ENCODE data around the gene COA8. TPM values are rescaled to one million over a fixed set of nuclear protein-coding genes. Genes with fewer than 3 reads are reported as not detected.

The COA8 gene
- polyA plus RNA-seq, 1 of the 3 experiments (the other 2 are of a cell fraction), result 25.2 TPM

- TF ChIP-seq IRF3 (IDR thresholded peaks at IDR 0.05; ENCODE audit: low read depth, low read length), result no peak
- no peak for TF ChIP-seq RAD21 (IDR thresholded peaks at IDR 0.05; ENCODE audit: low read length)
- TF ChIP-seq MAX (IDR thresholded peaks at IDR 0.05; ENCODE audit: low read depth), result no peak
- TF ChIP-seq RCOR1 (IDR thresholded peaks at IDR 0.05; ENCODE audit: low read length), result no peak
- no peak for TF ChIP-seq TCF12 (IDR thresholded peaks at IDR 0.05)
Observed at GRCh38 chr14:103516426-103517173, 46.2 kb upstream of the COA8 start (continued).

GRCh38 chr14:103517174-103517566 is 45.6 kb upstream of the COA8 start:
- Histone ChIP-seq H3F3A (replicated peaks; ENCODE audit: insufficient read depth) (peaks cover 25% of the 10 kb centered on the region), H3K4me1 (ENCODE audit: control insufficient read depth in 1 of 2, insufficient read depth in 2 of 2, low read depth in 1 of 2, low read length in 1 of 2) (peaks cover 3 to 24% of the 10 kb centered on the region in 2 experiments; a peak in 1 of 4 replicates), H3K27ac (ENCODE audit: low read depth in 2 of 2, low read length in 1 of 2) (no peak overlapping the region), H3K36me3 (replicated peaks in 1 of 2; ENCODE audit: control insufficient read depth in 1 of 2, insufficient read depth in 2 of 2, low read length in 1 of 2) (peaks cover 0 to 4% of the 10 kb centered on the region in 2 experiments), H3K4me3 (ENCODE audit: low read depth in 2 of 2, low read length in 1 of 2) (no peak overlapping the region), H3K79me2 (ENCODE audit: insufficient read depth) (no peaks in the 10 kb centered on the region), H3K27me3 (ENCODE audit: insufficient read depth) (peaks cover 8% of the 10 kb centered on the region; the same call in 1 of the 2 replicates), H3K9me2 (no peaks in the 10 kb centered on the region), H3K9ac (no peak overlapping the region), H3K9me3 (no peaks in the 10 kb centered on the region), H4K20me1 (ENCODE audit: insufficient read depth) (peaks cover 5% of the 10 kb centered on the region; the same call in 1 of the 2 replicates), H2AFZ (ENCODE audit: low read depth) (no peak overlapping the region), H3K4me2 (no peak overlapping the region)
- DNase-seq, result no peak
- CTCF ChIA-PET, result interaction anchor here (3.9 to 9.6 kb wide), 4 partner anchors 13 to 33 kb away, joined by 52 to 194 read pairs (median 70); partner anchors contain the start of gene TRMT61A
- TF ChIP-seq JUND (IDR thresholded peaks at IDR 0.05), result no peak
- no peak for TF ChIP-seq IRF3 (IDR thresholded peaks at IDR 0.05; ENCODE audit: low read depth, low read length)
- TF ChIP-seq ELF1 (IDR thresholded peaks at IDR 0.05), result no peak
- TF ChIP-seq EP300 (IDR thresholded peaks at IDR 0.05; ENCODE audit: borderline replicate concordance in 1 of 2, low read depth in 1 of 2, low read length in 1 of 2), result no peak
- no peak for TF ChIP-seq SMC3 (IDR thresholded peaks at IDR 0.05; ENCODE audit: low read depth, low read length)
- no peak for TF ChIP-seq TEAD4 (IDR thresholded peaks at IDR 0.05; ENCODE audit: borderline replicate concordance, insufficient read depth)
- no peak for TF ChIP-seq MAX (IDR thresholded peaks at IDR 0.05; ENCODE audit: low read depth)
- TF ChIP-seq TAF1 (IDR thresholded peaks at IDR 0.05; ENCODE audit: borderline replicate concordance, low read depth, low read length), result no peak
- no peak for TF ChIP-seq USF1 (IDR thresholded peaks at IDR 0.05; ENCODE audit: borderline replicate concordance, low read depth)
- 89% methylated on average over 10 of the region's 10 CpGs for WGBS (ENCODE audit: low lambda C conversion rate)
- POLR2A ChIA-PET, result no interaction called here
